Lower leg skin (tissue), 3 donors: ENCODE results near the gene COG5.

Experiments used
- POLR2A ChIP-seq, 2 donors: fragments of 450-650 bp; IDR thresholded peaks; one replicate each; pipeline ENCODE4 v1.6.1; 2016 to 2017; ENCODE audit warnings: antibody characterized with exemption in 2 of 2, mild to moderate bottlenecking in 1 of 2, moderate library complexity in 1 of 2
- TF ChIP-seq, protein P1 (sequence below), 3 donors: fragments of 450-650 bp; IDR thresholded peaks; one replicate each; pipeline ENCODE4 v1.5.1; 2016; ENCODE audit warnings: antibody characterized with exemption in 3 of 3, mild to moderate bottlenecking in 3 of 3, moderate library complexity in 2 of 3

DNA sequence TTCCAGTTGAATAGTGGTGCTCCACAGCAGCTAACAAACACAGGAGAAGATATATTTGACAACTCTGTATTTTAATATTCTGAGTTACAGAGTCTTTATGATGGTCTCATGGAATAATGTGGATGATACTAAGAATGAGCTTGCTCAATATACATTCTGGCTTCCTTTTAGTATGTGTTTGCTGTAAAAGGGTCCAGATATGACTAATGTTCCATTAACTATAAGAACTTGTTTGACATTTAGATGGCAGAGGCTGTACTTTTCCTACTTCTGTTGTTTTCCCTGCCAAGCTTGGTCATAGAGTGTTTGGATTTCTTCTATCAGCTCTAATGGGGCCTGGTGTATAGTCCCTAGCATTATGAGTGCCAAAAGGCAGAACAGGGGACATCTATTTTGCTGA lies 155.4 kb downstream of the COG5 start:
- TF ChIP-seq, protein P1, sequence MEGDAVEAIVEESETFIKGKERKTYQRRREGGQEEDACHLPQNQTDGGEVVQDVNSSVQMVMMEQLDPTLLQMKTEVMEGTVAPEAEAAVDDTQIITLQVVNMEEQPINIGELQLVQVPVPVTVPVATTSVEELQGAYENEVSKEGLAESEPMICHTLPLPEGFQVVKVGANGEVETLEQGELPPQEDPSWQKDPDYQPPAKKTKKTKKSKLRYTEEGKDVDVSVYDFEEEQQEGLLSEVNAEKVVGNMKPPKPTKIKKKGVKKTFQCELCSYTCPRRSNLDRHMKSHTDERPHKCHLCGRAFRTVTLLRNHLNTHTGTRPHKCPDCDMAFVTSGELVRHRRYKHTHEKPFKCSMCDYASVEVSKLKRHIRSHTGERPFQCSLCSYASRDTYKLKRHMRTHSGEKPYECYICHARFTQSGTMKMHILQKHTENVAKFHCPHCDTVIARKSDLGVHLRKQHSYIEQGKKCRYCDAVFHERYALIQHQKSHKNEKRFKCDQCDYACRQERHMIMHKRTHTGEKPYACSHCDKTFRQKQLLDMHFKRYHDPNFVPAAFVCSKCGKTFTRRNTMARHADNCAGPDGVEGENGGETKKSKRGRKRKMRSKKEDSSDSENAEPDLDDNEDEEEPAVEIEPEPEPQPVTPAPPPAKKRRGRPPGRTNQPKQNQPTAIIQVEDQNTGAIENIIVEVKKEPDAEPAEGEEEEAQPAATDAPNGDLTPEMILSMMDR (IDR thresholded peaks at IDR 0.05): no peak
- no peak for TF ChIP-seq POLR2A (IDR thresholded peaks at IDR 0.05)
